ENCODE data around the gene ABCC4.

DNA sequence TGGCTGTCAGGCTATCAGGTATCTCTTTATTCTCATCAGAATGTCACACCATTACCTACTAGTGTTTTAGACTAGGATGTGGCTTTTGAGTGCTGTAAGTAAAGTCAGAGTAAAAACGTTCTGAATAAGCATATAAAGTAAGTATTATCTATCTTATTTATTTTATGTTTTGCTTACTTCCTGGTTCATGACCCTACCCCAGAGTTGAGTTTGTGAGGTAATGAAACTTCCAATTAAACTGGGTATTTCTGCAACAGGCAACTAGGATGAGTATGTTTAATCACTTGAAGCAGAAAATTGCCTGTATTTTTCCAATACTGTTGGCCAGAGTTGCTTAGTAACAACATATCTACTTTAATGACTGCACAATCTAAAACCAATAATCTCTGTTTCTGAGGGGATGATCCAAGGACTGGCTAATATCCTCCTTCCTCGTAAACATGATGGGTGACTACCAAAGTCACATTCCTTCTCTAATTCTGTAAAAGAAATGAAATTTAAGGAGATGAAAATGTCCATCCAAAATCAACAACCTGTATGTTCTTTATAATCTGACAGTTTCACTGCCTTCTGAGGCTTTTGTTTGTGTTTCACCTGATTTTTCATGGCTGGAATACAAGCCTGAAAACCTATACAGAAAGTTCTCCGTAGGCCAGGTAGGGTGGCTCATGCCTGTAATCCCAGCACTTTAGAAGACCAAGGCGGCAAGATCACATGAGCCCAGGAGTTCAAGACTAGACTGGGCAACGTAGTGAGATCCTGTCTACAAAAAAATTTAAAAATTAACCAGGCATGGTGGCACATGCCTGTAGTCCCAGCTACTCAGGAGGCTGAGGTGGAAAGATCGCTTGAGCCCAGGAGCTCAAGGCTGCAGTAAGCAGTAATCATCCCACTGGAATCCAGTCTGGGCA, 83.1 kb downstream of the ABCC4 start:
- TF ChIP-seq, protein P1, sequence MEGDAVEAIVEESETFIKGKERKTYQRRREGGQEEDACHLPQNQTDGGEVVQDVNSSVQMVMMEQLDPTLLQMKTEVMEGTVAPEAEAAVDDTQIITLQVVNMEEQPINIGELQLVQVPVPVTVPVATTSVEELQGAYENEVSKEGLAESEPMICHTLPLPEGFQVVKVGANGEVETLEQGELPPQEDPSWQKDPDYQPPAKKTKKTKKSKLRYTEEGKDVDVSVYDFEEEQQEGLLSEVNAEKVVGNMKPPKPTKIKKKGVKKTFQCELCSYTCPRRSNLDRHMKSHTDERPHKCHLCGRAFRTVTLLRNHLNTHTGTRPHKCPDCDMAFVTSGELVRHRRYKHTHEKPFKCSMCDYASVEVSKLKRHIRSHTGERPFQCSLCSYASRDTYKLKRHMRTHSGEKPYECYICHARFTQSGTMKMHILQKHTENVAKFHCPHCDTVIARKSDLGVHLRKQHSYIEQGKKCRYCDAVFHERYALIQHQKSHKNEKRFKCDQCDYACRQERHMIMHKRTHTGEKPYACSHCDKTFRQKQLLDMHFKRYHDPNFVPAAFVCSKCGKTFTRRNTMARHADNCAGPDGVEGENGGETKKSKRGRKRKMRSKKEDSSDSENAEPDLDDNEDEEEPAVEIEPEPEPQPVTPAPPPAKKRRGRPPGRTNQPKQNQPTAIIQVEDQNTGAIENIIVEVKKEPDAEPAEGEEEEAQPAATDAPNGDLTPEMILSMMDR (IDR thresholded peaks at IDR 0.05; ENCODE audit: poor library complexity), result no peak
- TF ChIP-seq EZH2phosphoT487 (IDR thresholded peaks at IDR 0.05; ENCODE audit: low read depth, severe bottlenecking, unreplicated experiment), result no peak
- no peak for TF ChIP-seq EZH2 (IDR thresholded peaks at IDR 0.05; ENCODE audit: borderline replicate concordance)

Data from hepatocyte (in vitro differentiated cells).